ENCODE results near the gene RNF217.

RNF217 gene

GRCh38 chr6:125013938-125014660 lies 51.9 kb downstream of the RNF217 start:
- H3K4me3 ChIP-seq (ENCODE audit: low read depth, low read length), result no peak overlapping the region
- no peak for TF ChIP-seq CTCF (IDR thresholded peaks at IDR 0.05; ENCODE audit: insufficient read depth, low read depth, low read length, missing control alignments)
- no peak for DNase-seq (ENCODE audit: low read depth)

GRCh38 chr6:125014661-125014957 lies 52.4 kb downstream of the RNF217 start:
- DNase-seq (ENCODE audit: low read depth), result no peak
- no peak for TF ChIP-seq CTCF (IDR thresholded peaks at IDR 0.05; ENCODE audit: insufficient read depth, low read depth, low read length, missing control alignments)
- H3K4me3 ChIP-seq (ENCODE audit: low read depth, low read length), result no peak overlapping the region

- no peak overlapping the region for H3K4me3 ChIP-seq (ENCODE audit: low read depth, low read length)
- no peak for TF ChIP-seq CTCF (IDR thresholded peaks at IDR 0.05; ENCODE audit: insufficient read depth, low read depth, low read length, missing control alignments)
- DNase-seq (ENCODE audit: low read depth), result no peak
These were observed 52.9 kb downstream of the RNF217 start for GRCh38 chr6:125015152-125015551.

GRCh38 chr6:125018136-125018535 lies 55.9 kb downstream of the RNF217 start:
- no peak for TF ChIP-seq CTCF (IDR thresholded peaks at IDR 0.05; ENCODE audit: insufficient read depth, low read depth, low read length, missing control alignments)
- no peak overlapping the region for H3K4me3 ChIP-seq (ENCODE audit: low read depth, low read length)
- DNase-seq (ENCODE audit: low read depth), result no peak

GRCh38 chr6:125019281-125019680 lies 57.0 kb downstream of the RNF217 start:
- H3K4me3 ChIP-seq (ENCODE audit: low read depth, low read length), result no peak overlapping the region
- DNase-seq (ENCODE audit: low read depth), result no peak
- TF ChIP-seq CTCF (IDR thresholded peaks at IDR 0.05; ENCODE audit: insufficient read depth, low read depth, low read length, missing control alignments), result no peak

GRCh38 chr6:125019918-125020317 lies 57.7 kb downstream of the RNF217 start:
- no peak for TF ChIP-seq CTCF (IDR thresholded peaks at IDR 0.05; ENCODE audit: insufficient read depth, low read depth, low read length, missing control alignments)
- no peak overlapping the region for H3K4me3 ChIP-seq (ENCODE audit: low read depth, low read length)
- DNase-seq (ENCODE audit: low read depth), result no peak

- H3K4me3 ChIP-seq (ENCODE audit: low read depth, low read length), result no peak overlapping the region
- DNase-seq (ENCODE audit: low read depth), result no peak
- TF ChIP-seq CTCF (IDR thresholded peaks at IDR 0.05; ENCODE audit: insufficient read depth, low read depth, low read length, missing control alignments), result no peak
These were observed 58.1 kb downstream of the RNF217 start for GRCh38 chr6:125020385-125020784.
